Stimulated activated CD4-positive, alpha-beta T cell treated with anti-CD3 and anti-CD28 coated beads, Interleukin-2, amount 100 ng/mL, for 48 hours (primary cell): ENCODE results near the gene CACNA1E.
"Not testable (repeated sequence)": the region's sequence is repeated elsewhere in the genome, so short reads cannot be mapped to it uniquely, and the experiment has no call there.

ENCODE experiments used
- DNase-seq, 2 donors: peaks; one replicate each; pipeline ENCODE4 v3.0.0-alpha.2; 2020

Gene CACNA1E

DNA sequence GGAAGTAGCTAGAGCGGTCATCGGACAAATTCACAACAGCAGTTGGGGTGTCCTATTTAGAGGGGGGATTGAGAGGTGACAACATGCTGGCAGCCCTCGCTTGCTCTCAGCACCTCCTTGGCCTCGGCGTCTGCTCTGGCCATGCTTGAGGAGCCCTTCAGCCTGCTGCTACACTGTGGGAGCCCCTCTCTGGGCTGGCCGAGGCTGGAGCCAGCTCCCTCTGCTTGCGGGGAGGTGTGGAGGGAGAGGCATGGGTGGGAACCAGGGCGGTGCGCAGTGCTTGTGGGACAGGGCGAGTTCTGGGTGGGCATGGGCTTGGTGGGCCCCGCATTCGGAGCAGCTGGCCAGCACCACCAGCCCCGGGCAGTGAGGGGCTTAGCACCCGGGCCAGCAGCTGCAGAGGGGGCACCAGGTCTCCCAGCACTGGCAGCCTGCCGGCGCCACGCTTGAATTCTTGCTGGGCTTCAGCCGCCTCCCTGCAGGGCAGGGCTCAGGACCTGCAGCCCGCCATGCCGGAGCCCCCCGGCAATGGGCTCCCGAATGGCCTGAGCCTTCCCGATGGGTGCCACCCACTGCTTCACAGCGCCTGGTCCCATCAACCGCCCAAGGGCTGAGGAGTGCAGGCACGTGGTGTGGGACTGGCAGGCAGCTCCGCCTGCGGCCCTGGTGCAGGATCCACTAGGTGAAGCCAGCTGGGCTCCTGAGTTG is 349.0 kb downstream of the CACNA1E start:
- DNase-seq = not testable (repeated sequence)

DNA sequence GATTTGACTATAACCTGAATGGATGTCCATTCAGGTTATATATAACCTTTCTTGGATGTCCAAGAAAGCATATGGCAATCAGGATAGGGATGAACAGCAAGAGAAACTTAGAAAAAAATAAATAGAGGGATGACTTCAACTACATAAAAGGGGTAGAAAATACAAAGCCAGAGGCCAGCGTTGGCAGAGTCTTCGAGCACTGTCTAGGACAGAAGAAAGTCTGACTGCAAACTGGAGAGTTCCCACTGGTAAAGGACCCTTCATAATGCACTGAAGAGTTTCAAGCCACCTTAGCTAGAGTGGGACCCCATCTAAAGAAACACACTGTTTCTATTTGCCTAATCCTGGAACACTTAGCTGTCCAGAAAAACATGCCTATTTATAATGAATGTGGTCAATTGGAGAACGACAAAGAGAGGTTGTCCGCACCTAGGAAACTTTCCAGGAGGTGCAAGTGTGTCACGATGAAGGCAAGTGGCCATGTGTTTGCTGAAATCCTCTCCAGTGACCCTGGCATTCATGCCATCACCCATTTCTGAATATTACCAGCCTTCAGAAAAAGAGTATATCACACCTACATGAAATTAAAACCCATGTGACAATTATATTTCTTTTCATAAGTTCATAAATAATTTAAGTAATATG is 362.8 kb downstream of the CACNA1E start:
- no peak for DNase-seq

DNA sequence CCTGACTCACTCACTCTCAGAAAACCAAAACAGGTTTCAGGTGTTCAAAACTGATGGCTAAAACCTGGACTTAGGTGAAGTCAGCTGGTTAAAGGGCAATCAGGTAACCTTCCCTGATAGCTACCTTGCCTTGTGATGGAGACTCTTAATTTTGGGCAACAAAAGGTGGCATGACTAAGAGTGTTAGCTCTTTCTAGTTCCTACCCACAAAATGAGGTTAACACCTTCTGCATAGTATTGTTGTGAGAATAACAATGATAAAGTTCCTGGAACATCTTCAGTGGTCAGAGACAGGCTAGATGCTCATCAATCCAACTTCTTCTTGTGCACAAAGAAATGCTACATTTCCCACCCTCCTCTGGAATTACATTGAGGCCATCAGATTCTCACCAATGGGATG is 363.4 kb downstream of the CACNA1E start:
- no peak for DNase-seq

DNA sequence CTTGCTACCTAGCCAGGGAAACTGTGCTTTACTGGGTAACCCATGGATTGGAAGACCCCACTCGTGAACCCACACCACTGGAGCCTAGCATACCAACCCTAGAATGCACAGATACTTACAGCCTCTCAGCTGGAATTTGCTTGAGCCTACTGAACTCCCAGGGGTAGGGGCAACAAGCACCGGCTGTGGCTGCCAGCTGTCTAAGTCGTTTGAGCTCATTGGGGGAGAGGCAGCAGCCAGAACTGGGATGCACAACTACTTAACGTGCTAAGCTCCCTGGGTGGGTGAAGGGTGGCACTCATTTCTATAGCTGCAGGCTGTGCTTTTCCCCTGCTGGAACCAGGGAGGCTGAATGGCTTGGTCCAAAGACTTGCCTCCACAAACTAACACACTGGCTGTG is 365.8 kb downstream of the CACNA1E start:
- no peak for DNase-seq

DNA sequence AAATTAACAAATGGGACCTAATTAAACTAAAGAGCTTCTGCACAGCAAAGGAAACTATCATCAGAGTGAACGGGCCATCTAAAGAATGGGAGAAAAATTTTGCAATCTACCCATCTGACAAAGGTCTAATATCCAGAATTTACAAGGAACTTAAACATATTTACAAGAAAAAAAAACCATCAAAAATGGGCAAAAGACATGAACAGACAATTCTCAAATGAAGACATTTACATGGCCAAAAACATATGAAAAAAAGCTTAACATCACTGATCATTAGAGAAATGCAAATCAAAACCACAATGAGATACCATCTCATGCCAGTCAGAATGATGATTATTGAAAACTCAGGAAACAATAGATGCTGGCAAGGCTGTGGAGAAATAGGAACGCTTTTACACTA is 370.9 kb downstream of the CACNA1E start:
- DNase-seq = not testable (repeated sequence)

DNA sequence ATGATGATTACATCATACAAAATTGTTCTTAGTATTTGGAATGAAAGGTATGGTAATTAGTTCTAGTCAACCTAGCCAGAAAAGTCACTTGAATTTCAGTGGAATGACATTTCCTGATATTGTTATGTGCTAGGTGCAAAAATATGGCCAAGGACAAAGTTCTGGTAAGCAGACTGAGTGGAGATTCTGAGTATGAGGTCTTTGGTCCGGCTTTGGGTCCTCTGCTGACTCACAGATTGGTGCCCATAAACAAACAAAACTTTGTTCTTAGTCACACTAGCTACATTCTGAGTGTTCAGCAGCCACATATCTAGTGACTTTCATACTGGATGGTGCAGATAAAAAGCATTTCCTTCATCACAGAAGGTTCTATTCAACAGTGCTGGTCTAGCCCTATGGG is 372.1 kb downstream of the CACNA1E start:
- DNase-seq = no peak
